GM23338 (cell line): Measurements from ENCODE around the gene SYT6. TPM values are rescaled to one million over a fixed set of nuclear protein-coding genes. Genes with fewer than 3 reads are reported as not detected.

Source experiments
- ATAC-seq: fragments of 200-7000 bp; cut with Tn5 transposase; 3 replicates; pipeline ENCODE4 v1.9.1; 2020
- DNase-seq: peaks from one replicate; pipeline ENCODE4 v3.0.0-alpha.2; 2015; ENCODE audit warnings: low spot score
- H2AFZ ChIP-seq: fragments of 200-600 bp; sonication (generic); 2 replicates; pipeline ENCODE4 v1.8.0; 2016; ENCODE audit warnings: antibody characterized with exemption, mild to moderate bottlenecking, moderate library complexity
- H3F3A ChIP-seq: fragments of 200-600 bp; sonication (generic); replicated peaks from 2 replicates; pipeline ENCODE4 v1.8.0; 2017; ENCODE audit warnings: antibody characterized with exemption, mixed run types, low read depth
- H3K27ac ChIP-seq: fragments of 200-600 bp; sonication (generic); 2 replicates; pipeline ENCODE4 v1.6.1; 2016; ENCODE audit warnings: low read depth
- H3K27me3 ChIP-seq: fragments of 200-600 bp; sonication (generic); 2 replicates; pipeline ENCODE4 v1.8.0; 2016; ENCODE audit warnings: mild to moderate bottlenecking, mixed run types, moderate library complexity; ENCODE audit not compliant: insufficient read depth
- H3K36me3 ChIP-seq: fragments of 200-600 bp; sonication (generic); 2 replicates; pipeline ENCODE4 v1.8.0; 2016; ENCODE audit warnings: mild to moderate bottlenecking; ENCODE audit not compliant: insufficient read depth
- H3K4me1 ChIP-seq: fragments of 200-600 bp; sonication (generic); 2 replicates; pipeline ENCODE4 v1.8.0; 2016; ENCODE audit warnings: mild to moderate bottlenecking, moderate library complexity; ENCODE audit not compliant: insufficient read depth
- H3K4me2 ChIP-seq: fragments of 200-600 bp; sonication (generic); 2 replicates; pipeline ENCODE4 v1.7.1; 2017; ENCODE audit warnings: mixed run types
- H3K4me3 ChIP-seq: fragments of 200-600 bp; sonication (generic); 2 replicates; pipeline ENCODE4 v1.6.1; 2016; ENCODE audit warnings: mixed run types
- H3K79me2 ChIP-seq: fragments of 200-600 bp; sonication (generic); replicated peaks from 2 replicates; pipeline ENCODE4 v1.8.0; 2017; ENCODE audit warnings: mild to moderate bottlenecking; ENCODE audit not compliant: insufficient read depth
- H3K9me2 ChIP-seq: fragments of 200-600 bp; sonication (generic); 2 replicates; pipeline ENCODE4 v1.8.0; 2017; ENCODE audit not compliant: insufficient read depth
- H4K20me1 ChIP-seq: fragments of 200-600 bp; sonication (generic); replicated peaks from 2 replicates; pipeline ENCODE4 v1.8.0; 2017; ENCODE audit warnings: mild to moderate bottlenecking; ENCODE audit not compliant: insufficient read depth
- H3K27ac Mint-ChIP-seq: 2 replicates; pipeline ENCODE4 v1.8.0; 2020; ENCODE audit warnings: inconsistent platforms, mild to moderate bottlenecking, moderate library complexity, mixed read lengths
- H3K27me3 Mint-ChIP-seq: 3 replicates; pipeline ENCODE4 v1.8.0; 2022; ENCODE audit warnings: low read depth, mild to moderate bottlenecking, moderate library complexity, mixed read lengths, inconsistent platforms; ENCODE audit not compliant: insufficient read depth, poor library complexity
- H3K36me3 Mint-ChIP-seq: 3 replicates; pipeline ENCODE4 v1.8.0; 2021; ENCODE audit warnings: low read depth, mild to moderate bottlenecking, inconsistent platforms, moderate library complexity, mixed read lengths
- H3K4me1 Mint-ChIP-seq: 3 replicates; pipeline ENCODE4 v1.8.0; 2020; ENCODE audit warnings: mild to moderate bottlenecking, inconsistent platforms, mixed read lengths
- H3K4me3 Mint-ChIP-seq: 3 replicates; pipeline ENCODE4 v1.8.0; 2021; ENCODE audit warnings: moderate library complexity, mild to moderate bottlenecking, inconsistent platforms, mixed read lengths
- H3K9me3 Mint-ChIP-seq: 3 replicates; pipeline ENCODE4 v1.8.0; 2020; ENCODE audit warnings: moderate library complexity, mild to moderate bottlenecking, inconsistent platforms, mixed read lengths
- CREB1 ChIP-seq: fragments of 250-450 bp; sonication (Bioruptor Pico); IDR thresholded peaks from 2 replicates; pipeline ENCODE4 v1.5.0; 2020; ENCODE audit warnings: low read depth, mild to moderate bottlenecking, moderate library complexity
- EZH2 ChIP-seq: fragments of 200-600 bp; sonication (generic); IDR thresholded peaks from one replicate; pipeline ENCODE4 v1.8.0; 2017; ENCODE audit warnings: antibody characterized with exemption, mild to moderate bottlenecking, low read depth; ENCODE audit not compliant: unreplicated experiment
- EZH2phosphoT487 ChIP-seq: fragments of 200-600 bp; sonication (generic); IDR thresholded peaks from one replicate; pipeline ENCODE4 v1.8.1; 2018; ENCODE audit warnings: antibody characterized with exemption; ENCODE audit not compliant: unreplicated experiment
- JUNB ChIP-seq: IDR thresholded peaks from one replicate; pipeline ENCODE4 v1.6.1; 2016; ENCODE audit warnings: antibody characterized with exemption; ENCODE audit not compliant: unreplicated experiment
- NANOG ChIP-seq: IDR thresholded peaks from 2 replicates; pipeline ENCODE4 v1.6.1; 2016; ENCODE audit warnings: antibody characterized with exemption, borderline replicate concordance
- POLR2AphosphoS5 ChIP-seq: IDR thresholded peaks from 2 replicates; pipeline ENCODE4 v1.6.1; 2016; ENCODE audit warnings: antibody characterized with exemption, low read depth
- STAT1 ChIP-seq: IDR thresholded peaks from one replicate; pipeline ENCODE4 v1.6.1; 2016; ENCODE audit warnings: antibody characterized with exemption; ENCODE audit not compliant: unreplicated experiment
- ZNF114 ChIP-seq: fragments of 250-450 bp; sonication (Bioruptor Pico); IDR thresholded peaks from 2 replicates; pipeline ENCODE4 v1.5.0; 2020; ENCODE audit warnings: mild to moderate bottlenecking, moderate library complexity
- ZNF331 ChIP-seq: fragments of 250-450 bp; sonication (Bioruptor Pico); IDR thresholded peaks from 2 replicates; pipeline ENCODE4 v1.5.0; 2020; ENCODE audit warnings: low read depth, mild to moderate bottlenecking, moderate library complexity
- polyA plus RNA-seq: library from polyadenylated mRNA; unstranded; fragments of >200 nt; fragmentation: Nextera tagmentation; extraction: Ambion mirVana; gene quantifications from 2 replicates; pipeline ENCODE4 v1.2.1, GENCODE V29; 2016
- total RNA-seq: library from RNA; depleted of rRNA; stranded (reverse); fragments of >200 nt; shearing (Covaris generic); gene quantifications from 2 replicates; pipeline ENCODE4 v1.2.3, GENCODE V29; 2014
- TF ChIP-seq, protein P1 (sequence below), 2 experiments: fragments of 200-600 bp in 1 of 2; sonication (generic) in 1 of 2; conservative IDR thresholded peaks; 2 replicates each; pipeline versions ENCODE4 v1.5.1 to v1.6.1; 2016 to 2017; ENCODE audit warnings: antibody characterized with exemption in 2 of 2, low read depth in 2 of 2, mild to moderate bottlenecking in 2 of 2, moderate library complexity in 1 of 2
- TF ChIP-seq, protein P2 (sequence below): IDR thresholded peaks from 2 replicates; pipeline ENCODE4 v1.6.1; 2016; ENCODE audit warnings: antibody characterized with exemption
- TF ChIP-seq, protein P3 (sequence below): IDR thresholded peaks from one replicate; pipeline ENCODE4 v1.6.1; 2018; ENCODE audit warnings: antibody characterized with exemption; ENCODE audit not compliant: unreplicated experiment

SYT6 gene
- total and polyA plus RNA-seq, 2 experiments from 2014 or later, result 31.2 to 42.6 TPM

DNA sequence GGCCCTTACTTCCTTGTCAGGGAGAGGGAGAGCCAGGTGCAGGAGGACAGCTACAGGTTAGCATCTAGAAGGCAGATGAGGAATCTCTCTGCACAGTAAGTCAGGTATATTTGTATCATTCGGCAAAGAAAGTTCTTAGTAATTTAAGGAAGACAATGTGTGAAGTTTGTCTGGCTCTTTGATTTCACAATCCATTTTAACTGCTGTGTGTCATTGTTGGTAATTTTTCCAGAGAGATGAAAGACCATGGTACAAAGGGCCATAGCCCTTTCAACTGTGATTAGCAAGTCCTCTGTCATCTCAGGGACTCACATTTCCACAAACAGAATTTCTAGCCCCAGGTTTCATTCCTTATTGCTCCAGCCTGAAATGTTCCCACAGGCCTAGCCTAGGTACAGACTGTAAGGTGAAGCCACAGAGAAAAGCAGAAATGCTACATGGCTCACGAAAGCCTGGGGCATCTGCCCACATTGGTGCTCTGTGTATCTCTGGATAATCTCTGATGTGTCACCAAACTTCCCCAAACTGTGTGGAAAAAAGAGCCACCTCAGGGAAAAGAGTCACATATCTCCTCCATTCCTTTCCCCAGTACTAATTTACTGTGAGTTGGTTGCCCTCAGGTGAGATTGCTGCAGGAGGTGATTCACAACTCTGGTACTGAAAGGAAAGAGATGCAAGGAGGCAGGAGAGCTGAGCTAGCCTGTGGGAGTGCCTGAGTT is 70.6 kb downstream of the SYT6 start (continued):
- TF ChIP-seq, protein P1, sequence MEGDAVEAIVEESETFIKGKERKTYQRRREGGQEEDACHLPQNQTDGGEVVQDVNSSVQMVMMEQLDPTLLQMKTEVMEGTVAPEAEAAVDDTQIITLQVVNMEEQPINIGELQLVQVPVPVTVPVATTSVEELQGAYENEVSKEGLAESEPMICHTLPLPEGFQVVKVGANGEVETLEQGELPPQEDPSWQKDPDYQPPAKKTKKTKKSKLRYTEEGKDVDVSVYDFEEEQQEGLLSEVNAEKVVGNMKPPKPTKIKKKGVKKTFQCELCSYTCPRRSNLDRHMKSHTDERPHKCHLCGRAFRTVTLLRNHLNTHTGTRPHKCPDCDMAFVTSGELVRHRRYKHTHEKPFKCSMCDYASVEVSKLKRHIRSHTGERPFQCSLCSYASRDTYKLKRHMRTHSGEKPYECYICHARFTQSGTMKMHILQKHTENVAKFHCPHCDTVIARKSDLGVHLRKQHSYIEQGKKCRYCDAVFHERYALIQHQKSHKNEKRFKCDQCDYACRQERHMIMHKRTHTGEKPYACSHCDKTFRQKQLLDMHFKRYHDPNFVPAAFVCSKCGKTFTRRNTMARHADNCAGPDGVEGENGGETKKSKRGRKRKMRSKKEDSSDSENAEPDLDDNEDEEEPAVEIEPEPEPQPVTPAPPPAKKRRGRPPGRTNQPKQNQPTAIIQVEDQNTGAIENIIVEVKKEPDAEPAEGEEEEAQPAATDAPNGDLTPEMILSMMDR (conservative IDR thresholded peaks at IDR 0.05; ENCODE audit: low read depth in 2 of 2), result no peak
- TF ChIP-seq, protein P2, sequence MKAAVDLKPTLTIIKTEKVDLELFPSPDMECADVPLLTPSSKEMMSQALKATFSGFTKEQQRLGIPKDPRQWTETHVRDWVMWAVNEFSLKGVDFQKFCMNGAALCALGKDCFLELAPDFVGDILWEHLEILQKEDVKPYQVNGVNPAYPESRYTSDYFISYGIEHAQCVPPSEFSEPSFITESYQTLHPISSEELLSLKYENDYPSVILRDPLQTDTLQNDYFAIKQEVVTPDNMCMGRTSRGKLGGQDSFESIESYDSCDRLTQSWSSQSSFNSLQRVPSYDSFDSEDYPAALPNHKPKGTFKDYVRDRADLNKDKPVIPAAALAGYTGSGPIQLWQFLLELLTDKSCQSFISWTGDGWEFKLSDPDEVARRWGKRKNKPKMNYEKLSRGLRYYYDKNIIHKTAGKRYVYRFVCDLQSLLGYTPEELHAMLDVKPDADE, result no peak
- TF ChIP-seq ZNF114 (CRISPR knock-in tag) (no peak), NANOG (no peak), POLR2AphosphoS5 (no peak), JUNB (no peak), EZH2 (no peak), CREB1 (CRISPR knock-in tag) (no peak), ZNF331 (CRISPR knock-in tag) (no peak), STAT1 (no peak)
- TF ChIP-seq, protein P3, sequence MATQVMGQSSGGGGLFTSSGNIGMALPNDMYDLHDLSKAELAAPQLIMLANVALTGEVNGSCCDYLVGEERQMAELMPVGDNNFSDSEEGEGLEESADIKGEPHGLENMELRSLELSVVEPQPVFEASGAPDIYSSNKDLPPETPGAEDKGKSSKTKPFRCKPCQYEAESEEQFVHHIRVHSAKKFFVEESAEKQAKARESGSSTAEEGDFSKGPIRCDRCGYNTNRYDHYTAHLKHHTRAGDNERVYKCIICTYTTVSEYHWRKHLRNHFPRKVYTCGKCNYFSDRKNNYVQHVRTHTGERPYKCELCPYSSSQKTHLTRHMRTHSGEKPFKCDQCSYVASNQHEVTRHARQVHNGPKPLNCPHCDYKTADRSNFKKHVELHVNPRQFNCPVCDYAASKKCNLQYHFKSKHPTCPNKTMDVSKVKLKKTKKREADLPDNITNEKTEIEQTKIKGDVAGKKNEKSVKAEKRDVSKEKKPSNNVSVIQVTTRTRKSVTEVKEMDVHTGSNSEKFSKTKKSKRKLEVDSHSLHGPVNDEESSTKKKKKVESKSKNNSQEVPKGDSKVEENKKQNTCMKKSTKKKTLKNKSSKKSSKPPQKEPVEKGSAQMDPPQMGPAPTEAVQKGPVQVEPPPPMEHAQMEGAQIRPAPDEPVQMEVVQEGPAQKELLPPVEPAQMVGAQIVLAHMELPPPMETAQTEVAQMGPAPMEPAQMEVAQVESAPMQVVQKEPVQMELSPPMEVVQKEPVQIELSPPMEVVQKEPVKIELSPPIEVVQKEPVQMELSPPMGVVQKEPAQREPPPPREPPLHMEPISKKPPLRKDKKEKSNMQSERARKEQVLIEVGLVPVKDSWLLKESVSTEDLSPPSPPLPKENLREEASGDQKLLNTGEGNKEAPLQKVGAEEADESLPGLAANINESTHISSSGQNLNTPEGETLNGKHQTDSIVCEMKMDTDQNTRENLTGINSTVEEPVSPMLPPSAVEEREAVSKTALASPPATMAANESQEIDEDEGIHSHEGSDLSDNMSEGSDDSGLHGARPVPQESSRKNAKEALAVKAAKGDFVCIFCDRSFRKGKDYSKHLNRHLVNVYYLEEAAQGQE, result no peak

DNA sequence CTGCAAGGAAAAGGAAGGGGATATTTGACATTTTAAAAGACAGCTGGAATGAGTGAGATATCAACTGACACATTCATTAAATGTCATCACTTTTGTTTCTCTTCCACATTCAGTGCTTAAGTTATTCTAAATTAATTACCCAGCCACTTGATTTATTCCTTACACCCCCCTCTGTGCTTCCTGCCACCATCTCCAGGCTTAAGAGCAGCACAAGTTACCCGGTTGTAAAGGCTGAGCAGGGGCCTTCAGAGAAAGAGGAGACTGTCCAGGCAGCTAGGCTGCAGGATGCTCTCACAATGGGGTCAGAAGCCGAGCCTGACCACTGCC is 71.4 kb downstream of the SYT6 start:
- H3K27me3 Mint-ChIP-seq, result peaks cover 20% of the 10 kb centered on the region
- no peak overlapping the region for H3K27ac Mint-ChIP-seq
- H3K4me2 ChIP-seq, result peak overlapping the region; percentile 36; the same call in 1 of the 2 replicates
- H3F3A ChIP-seq, result no peaks in the 10 kb centered on the region
- DNase-seq, result no peak
- H3K4me3 Mint-ChIP-seq, result no peak overlapping the region
- no peaks in the 10 kb centered on the region for H3K79me2 ChIP-seq
- ATAC-seq, result no peak
- H3K36me3 Mint-ChIP-seq, result peaks cover 25% of the 10 kb centered on the region
- no peak overlapping the region for H3K4me3 ChIP-seq
- peaks cover 14% of the 10 kb centered on the region for H3K9me2 ChIP-seq
- no peak overlapping the region for H3K27ac ChIP-seq
- H3K4me1 Mint-ChIP-seq, result peaks cover 51% of the 10 kb centered on the region
- no peak overlapping the region for H2AFZ ChIP-seq
- H3K27me3 ChIP-seq, result no peaks in the 10 kb centered on the region
- H3K36me3 ChIP-seq, result no peaks in the 10 kb centered on the region
- peaks cover 56% of the 10 kb centered on the region for H3K4me1 ChIP-seq
- H4K20me1 ChIP-seq, result no peaks in the 10 kb centered on the region
- H3K9me3 Mint-ChIP-seq, result no peaks in the 10 kb centered on the region; the same call in 1 of the 3 replicates
- TF ChIP-seq JUNB (no peak), EZH2 (no peak), ZNF331 (CRISPR knock-in tag) (no peak), EZH2phosphoT487 (no peak), ZNF114 (CRISPR knock-in tag) (no peak), STAT1 (no peak), POLR2AphosphoS5 (no peak), CREB1 (CRISPR knock-in tag) (no peak)
- TF ChIP-seq, protein P1 (conservative IDR thresholded peaks at IDR 0.05; ENCODE audit: low read depth in 2 of 2), result no peak
